Coronary artery (tissue), 2 donors: Measurements from ENCODE around the gene SLIT3.

Experiments
- DNase-seq: peaks from one replicate; pipeline ENCODE4 v3.0.0-alpha.2; 2017; ENCODE audit warnings: low spot score
- H3K27ac ChIP-seq, 2 donors: fragments of 200-600 bp; sonication (generic); one replicate each; pipeline ENCODE4 v1.5.1; 2016 to 2019
- H3K4me3 ChIP-seq: fragments of 200-600 bp; sonication (generic); 2 replicates; pipeline ENCODE4 v1.5.1; 2016; ENCODE audit warnings: mild to moderate bottlenecking, moderate library complexity
- TF ChIP-seq, protein P1 (sequence below): fragments of 200-600 bp; sonication (generic); IDR thresholded peaks from one replicate; pipeline ENCODE4 v1.5.1; 2019; ENCODE audit warnings: antibody characterized with exemption

SLIT3 gene

GRCh38 chr5:169183576-169183975 lies 117.4 kb downstream of the SLIT3 start:
- DNase-seq: no peak
- Histone ChIP-seq H3K27ac (no peak overlapping the region), H3K4me3 (no peak overlapping the region)
- TF ChIP-seq, protein P1, sequence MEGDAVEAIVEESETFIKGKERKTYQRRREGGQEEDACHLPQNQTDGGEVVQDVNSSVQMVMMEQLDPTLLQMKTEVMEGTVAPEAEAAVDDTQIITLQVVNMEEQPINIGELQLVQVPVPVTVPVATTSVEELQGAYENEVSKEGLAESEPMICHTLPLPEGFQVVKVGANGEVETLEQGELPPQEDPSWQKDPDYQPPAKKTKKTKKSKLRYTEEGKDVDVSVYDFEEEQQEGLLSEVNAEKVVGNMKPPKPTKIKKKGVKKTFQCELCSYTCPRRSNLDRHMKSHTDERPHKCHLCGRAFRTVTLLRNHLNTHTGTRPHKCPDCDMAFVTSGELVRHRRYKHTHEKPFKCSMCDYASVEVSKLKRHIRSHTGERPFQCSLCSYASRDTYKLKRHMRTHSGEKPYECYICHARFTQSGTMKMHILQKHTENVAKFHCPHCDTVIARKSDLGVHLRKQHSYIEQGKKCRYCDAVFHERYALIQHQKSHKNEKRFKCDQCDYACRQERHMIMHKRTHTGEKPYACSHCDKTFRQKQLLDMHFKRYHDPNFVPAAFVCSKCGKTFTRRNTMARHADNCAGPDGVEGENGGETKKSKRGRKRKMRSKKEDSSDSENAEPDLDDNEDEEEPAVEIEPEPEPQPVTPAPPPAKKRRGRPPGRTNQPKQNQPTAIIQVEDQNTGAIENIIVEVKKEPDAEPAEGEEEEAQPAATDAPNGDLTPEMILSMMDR: no peak

DNA sequence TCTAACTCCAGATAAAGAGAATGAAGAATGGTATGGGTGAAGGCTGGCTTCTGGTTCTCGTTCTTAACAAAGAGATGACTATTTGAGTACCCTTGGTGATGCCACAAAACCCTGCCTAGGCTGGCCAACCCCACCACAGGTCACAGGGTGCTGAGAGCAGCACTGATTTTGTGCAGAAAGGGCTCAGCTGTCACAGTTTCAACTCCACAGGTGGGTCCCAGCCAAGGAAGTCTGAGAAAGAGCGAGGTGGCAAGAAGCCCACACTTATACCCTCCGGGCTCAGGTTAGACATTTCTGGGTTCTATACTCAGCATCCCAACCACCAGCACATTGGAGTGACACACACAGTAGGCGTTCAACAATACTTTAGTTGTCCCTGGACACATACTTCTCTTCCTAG lies 118.1 kb downstream of the SLIT3 start:
- Histone ChIP-seq H3K4me3 (no peak overlapping the region), H3K27ac (no peak overlapping the region)
- TF ChIP-seq, protein P1: no peak
- no peak for DNase-seq

DNA sequence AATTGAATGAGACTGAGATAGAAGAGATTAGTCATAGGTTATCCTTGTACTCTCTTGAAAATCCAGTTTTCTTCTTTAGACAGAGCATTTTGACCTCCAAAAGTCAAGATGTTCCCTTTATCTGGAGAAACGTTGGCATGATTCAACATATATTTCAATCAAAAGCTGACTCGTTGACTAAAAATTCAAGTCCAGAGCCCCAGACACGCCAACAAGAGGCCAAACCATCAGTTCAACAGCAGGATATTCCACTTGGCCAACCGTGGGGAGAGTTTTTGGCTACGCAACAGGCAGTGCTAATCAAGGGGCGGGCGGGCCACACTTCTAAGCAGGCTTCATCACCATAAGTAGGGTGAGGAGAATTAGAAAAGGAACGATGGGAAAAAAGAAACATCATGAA lies 119.1 kb downstream of the SLIT3 start:
- Histone ChIP-seq H3K4me3 (no peak overlapping the region), H3K27ac (no peak overlapping the region)
- DNase-seq: no peak
- TF ChIP-seq, protein P1: no peak

GRCh38 chr5:169178754-169179153 lies 122.2 kb downstream of the SLIT3 start:
- Histone ChIP-seq H3K27ac (no peak overlapping the region), H3K4me3 (no peak overlapping the region)
- TF ChIP-seq, protein P1: no peak
- no peak for DNase-seq

GRCh38 chr5:169178274-169178673 lies 122.7 kb downstream of the SLIT3 start:
- Histone ChIP-seq H3K4me3 (no peak overlapping the region), H3K27ac (no peak overlapping the region)
- no peak for DNase-seq
- TF ChIP-seq, protein P1: no peak

DNA sequence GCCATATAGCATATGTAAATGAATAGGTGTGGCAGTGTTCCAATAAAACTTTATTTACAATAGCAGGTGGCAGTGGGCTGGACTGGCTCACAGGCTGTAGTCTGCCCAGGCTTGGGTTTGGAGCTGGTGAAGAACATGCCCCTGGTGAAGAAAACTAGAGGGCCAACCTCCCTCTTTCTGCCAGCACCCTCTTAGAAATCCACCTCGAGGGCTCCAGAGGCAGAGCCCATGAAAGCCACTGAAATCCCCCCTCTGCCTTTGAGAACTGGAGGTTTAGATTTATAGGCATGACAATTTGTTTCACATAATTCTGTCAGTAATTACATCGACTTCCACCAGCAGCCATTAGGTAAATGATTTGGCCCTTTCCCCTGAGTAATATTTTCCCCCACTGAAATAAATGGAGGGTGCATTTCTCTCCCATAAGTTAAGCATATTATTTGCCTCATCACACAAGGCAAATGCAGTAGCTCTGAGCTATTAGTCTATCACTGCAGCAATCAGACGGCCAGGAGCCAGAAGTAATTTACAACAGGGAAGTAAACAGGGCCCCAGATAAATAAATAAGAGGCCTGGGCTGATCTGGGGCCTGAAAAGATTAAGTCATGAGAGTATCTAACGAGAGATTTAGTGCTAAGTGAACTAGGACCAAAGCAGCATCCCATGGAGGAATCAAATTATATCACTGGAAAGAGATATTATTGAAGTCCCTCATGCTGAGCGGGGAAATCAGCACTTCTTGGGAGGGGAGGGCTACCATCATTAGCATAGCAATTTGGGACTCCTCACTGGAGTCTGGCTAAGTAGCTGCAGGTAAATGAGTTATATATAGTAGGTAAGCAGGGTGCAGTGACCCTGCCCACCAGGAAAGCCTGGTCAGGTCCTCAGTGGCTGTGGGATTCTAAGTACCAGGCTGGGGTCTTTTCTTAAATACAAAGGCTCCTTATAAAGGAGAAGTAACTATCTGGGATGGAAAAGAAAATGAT lies 123.9 kb downstream of the SLIT3 start:
- TF ChIP-seq, protein P1: no peak
- Histone ChIP-seq H3K4me3 (no peak overlapping the region), H3K27ac (no peak overlapping the region)
- no peak for DNase-seq

DNA sequence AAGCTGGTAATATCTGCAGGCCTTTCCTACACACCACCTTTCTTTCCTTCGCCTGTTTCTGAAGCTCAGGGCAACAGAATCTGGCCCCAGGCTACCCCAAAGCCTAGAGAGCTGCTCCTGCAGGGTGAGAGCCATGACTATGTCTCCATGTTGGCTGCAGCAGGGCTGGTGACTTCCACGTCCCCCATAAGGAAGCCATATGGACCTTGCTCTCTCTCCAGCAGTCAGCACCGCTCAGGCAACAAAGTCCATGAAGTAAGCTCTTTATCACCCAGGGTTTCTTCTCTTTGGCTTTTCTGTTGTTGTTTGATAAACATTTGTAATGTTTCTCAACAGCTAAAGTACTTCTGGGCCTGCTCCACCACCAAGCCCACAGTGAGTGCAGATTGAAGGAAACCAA lies 125.2 kb downstream of the SLIT3 start:
- TF ChIP-seq, protein P1: no peak
- no peak for DNase-seq
- no peak overlapping the region for H3K27ac ChIP-seq
- no peak overlapping the region for H3K4me3 ChIP-seq
